Caco-2 (cell line): ENCODE measurements around the gene NUBPL. TPM values are rescaled to one million over a fixed set of nuclear protein-coding genes. Genes with fewer than 3 reads are reported as not detected.
"Not testable (repeated sequence)": the region's sequence is repeated elsewhere in the genome, so short reads cannot be mapped to it uniquely, and the experiment has no call there.

Experiments used
- BruUV-seq: library from RNA; stranded (reverse); fragments of 400-500 nt; replicated peaks from 2 replicates; lab custom pipeline; 2021; lab: Mats Ljungman, UMichigan
- CTCF ChIA-PET: fragments of 300-600 bp; sonication (Branson Sonifier 250); formaldehyde crosslinking; loops from one replicate; lab custom pipeline; 2022; ENCODE audit warnings: antibody characterized with exemption; lab: Charles Lee
- POLR2A ChIA-PET: fragments of 300-600 bp; sonication (Branson Sonifier 250); formaldehyde crosslinking; loops from one replicate; lab custom pipeline; 2022; ENCODE audit warnings: antibody characterized with exemption; lab: Charles Lee
- DNase-seq, 2 experiments: peaks; one replicate each; pipeline versions ENCODE4 v3.0.0 to v3.0.0-alpha.2; 2020 to 2022
- H3K27me3 ChIP-seq: replicated peaks from 2 replicates; pipeline ENCODE4 v1.6.0; 2011; ENCODE audit warnings: low read length; ENCODE audit not compliant: control insufficient read depth, insufficient read depth
- H3K36me3 ChIP-seq: 2 replicates; pipeline ENCODE4 v1.5.1; 2011; ENCODE audit warnings: low read length; ENCODE audit not compliant: control insufficient read depth, insufficient read depth
- H3K4me1 ChIP-seq: fragments of 250-450 bp; sonication (Bioruptor Pico); 2 replicates; pipeline ENCODE4 v1.5.1; 2020; ENCODE audit warnings: mild to moderate bottlenecking
- H3K4me3 ChIP-seq: 2 replicates; pipeline ENCODE4 v1.5.1; 2011; ENCODE audit warnings: low read depth, mild to moderate bottlenecking, control low read depth, low read length
- H3K9me3 ChIP-seq: fragments of 250-450 bp; sonication (Bioruptor Pico); 2 replicates; pipeline ENCODE4 v1.5.1; 2020; ENCODE audit warnings: mild to moderate bottlenecking, moderate library complexity
- H3K27ac Mint-ChIP-seq: one replicate; pipeline ENCODE4 v1.8.0; 2022; ENCODE audit warnings: mixed read lengths; ENCODE audit not compliant: unreplicated experiment
- H3K27me3 Mint-ChIP-seq: one replicate; pipeline ENCODE4 v1.8.0; 2022; ENCODE audit warnings: mixed read lengths; ENCODE audit not compliant: insufficient read depth, unreplicated experiment
- H3K36me3 Mint-ChIP-seq: one replicate; pipeline ENCODE4 v1.8.0; 2022; ENCODE audit warnings: mild to moderate bottlenecking, mixed read lengths; ENCODE audit not compliant: insufficient read depth, unreplicated experiment
- H3K4me1 Mint-ChIP-seq: one replicate; pipeline ENCODE4 v1.8.0; 2022; ENCODE audit warnings: low read depth, mixed read lengths; ENCODE audit not compliant: unreplicated experiment
- H3K4me3 Mint-ChIP-seq: one replicate; pipeline ENCODE4 v1.8.0; 2022; ENCODE audit warnings: mild to moderate bottlenecking, moderate library complexity, mixed read lengths; ENCODE audit not compliant: unreplicated experiment
- H3K9me3 Mint-ChIP-seq: one replicate; pipeline ENCODE4 v1.8.0; 2022; ENCODE audit warnings: mixed read lengths; ENCODE audit not compliant: unreplicated experiment
- intact Hi-C: fragments of 100-400 bp; cut with micrococcal nuclease; formaldehyde crosslinking; loops from one replicate; pipeline ENCODE4 v1.10.0; 2022; ENCODE audit not compliant: unreplicated experiment
- total RNA-seq: library from RNA; stranded (reverse); gene quantifications from 2 replicates; pipeline ENCODE4 v1.2.3, GENCODE V29; 2022
- TF ChIP-seq, protein P1 (sequence below), 2 experiments: fragments of 200-600 bp in 1 of 2; IDR thresholded peaks; 1 replicate in 1 of 2; 2 replicates in 1 of 2; pipeline versions ENCODE4 v1.5.1 to v1.8.0; 2011 to 2022; ENCODE audit warnings: antibody characterized with exemption in 1 of 2, control low read depth in 1 of 2, inconsistent platforms in 1 of 2, low read depth in 1 of 2, low read length in 1 of 2, mild to moderate bottlenecking in 1 of 2, moderate library complexity in 1 of 2; ENCODE audit not compliant: insufficient read depth in 1 of 2, severe bottlenecking in 1 of 2, unreplicated experiment in 1 of 2

The NUBPL gene
- total RNA-seq, 1 experiment from 2014 or later = 13.9 TPM

DNA sequence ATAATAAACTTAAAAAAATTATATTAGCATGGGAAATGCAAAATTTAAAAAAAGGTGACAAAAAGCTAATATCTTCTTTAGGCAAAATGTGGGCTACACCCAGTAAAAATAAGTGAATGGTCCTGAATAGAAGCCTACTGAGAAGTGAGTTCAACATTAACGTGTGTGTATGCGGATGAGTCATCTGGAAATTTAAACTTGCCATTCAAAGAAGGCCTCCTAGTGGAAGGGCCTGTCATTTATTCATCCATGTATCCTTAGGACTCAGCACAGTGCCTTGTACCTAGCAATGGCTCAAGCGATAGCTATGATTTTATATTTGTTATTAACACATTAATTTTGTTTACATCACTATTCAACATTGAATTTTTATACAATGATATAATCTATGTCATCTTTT is 226.2 kb downstream of the NUBPL start:
- H3K4me1 ChIP-seq = peaks cover 10% of the 10 kb centered on the region

DNA sequence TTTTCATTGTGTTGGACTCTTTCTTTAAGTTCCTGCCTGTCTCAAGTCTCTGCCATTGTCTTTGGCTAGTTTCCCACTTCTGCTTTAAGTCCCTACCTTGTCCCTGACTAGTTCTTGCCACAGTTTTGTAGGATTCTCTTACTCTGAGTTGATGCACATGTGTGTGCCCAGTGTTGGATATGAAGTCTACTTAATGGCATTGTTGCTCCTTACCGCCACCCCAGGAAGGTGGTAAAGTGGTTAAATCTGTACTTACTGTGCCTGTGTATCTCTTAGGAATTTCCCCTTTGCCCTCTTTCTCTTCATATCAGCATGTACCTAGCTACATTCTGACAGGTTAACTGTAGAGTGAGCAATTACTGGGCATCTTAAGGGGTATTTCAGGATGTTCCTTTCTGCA is 227.1 kb downstream of the NUBPL start:
- DNase-seq = peak in 1 of 2 experiments; percentile 3
- intact Hi-C loops = no loop called here
- H3K4me1 Mint-ChIP-seq = peaks cover 8% of the 10 kb centered on the region
- H3K27me3 Mint-ChIP-seq = no peaks in the 10 kb centered on the region
- no TSS peak for BruUV-seq
- TF ChIP-seq, protein P1, sequence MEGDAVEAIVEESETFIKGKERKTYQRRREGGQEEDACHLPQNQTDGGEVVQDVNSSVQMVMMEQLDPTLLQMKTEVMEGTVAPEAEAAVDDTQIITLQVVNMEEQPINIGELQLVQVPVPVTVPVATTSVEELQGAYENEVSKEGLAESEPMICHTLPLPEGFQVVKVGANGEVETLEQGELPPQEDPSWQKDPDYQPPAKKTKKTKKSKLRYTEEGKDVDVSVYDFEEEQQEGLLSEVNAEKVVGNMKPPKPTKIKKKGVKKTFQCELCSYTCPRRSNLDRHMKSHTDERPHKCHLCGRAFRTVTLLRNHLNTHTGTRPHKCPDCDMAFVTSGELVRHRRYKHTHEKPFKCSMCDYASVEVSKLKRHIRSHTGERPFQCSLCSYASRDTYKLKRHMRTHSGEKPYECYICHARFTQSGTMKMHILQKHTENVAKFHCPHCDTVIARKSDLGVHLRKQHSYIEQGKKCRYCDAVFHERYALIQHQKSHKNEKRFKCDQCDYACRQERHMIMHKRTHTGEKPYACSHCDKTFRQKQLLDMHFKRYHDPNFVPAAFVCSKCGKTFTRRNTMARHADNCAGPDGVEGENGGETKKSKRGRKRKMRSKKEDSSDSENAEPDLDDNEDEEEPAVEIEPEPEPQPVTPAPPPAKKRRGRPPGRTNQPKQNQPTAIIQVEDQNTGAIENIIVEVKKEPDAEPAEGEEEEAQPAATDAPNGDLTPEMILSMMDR (IDR thresholded peaks at IDR 0.05; ENCODE audit: insufficient read depth in 1 of 2, low read depth in 1 of 2, low read length in 1 of 2, severe bottlenecking in 1 of 2, unreplicated experiment in 1 of 2) = no peak
- no peaks in the 10 kb centered on the region for H3K36me3 Mint-ChIP-seq
- POLR2A ChIA-PET = no interaction called here
- Histone ChIP-seq H3K36me3 (no peaks in the 10 kb centered on the region), H3K4me3 (no peak overlapping the region), H3K27me3 (no peaks in the 10 kb centered on the region), H3K9me3 (no peaks in the 10 kb centered on the region), H3K4me1 (peaks cover 10% of the 10 kb centered on the region)
- CTCF ChIA-PET = no interaction called here
- no peak overlapping the region for H3K27ac Mint-ChIP-seq
- H3K4me3 Mint-ChIP-seq = no peak overlapping the region
- H3K9me3 Mint-ChIP-seq = no peaks in the 10 kb centered on the region

More for the DNA sequence above, 226.2 kb downstream of the NUBPL start:
- Mint-ChIP-seq H3K4me3 (no peak overlapping the region), H3K27ac (no peak overlapping the region), H3K4me1 (peaks cover 8% of the 10 kb centered on the region), H3K27me3 (no peaks in the 10 kb centered on the region), H3K9me3 (no peaks in the 10 kb centered on the region), H3K36me3 (no peaks in the 10 kb centered on the region)
- Histone ChIP-seq H3K27me3 (no peaks in the 10 kb centered on the region), H3K36me3 (no peaks in the 10 kb centered on the region), H3K4me3 (no peak overlapping the region), H3K9me3 (no peaks in the 10 kb centered on the region)
- no peak for DNase-seq
- TF ChIP-seq, protein P1 (IDR thresholded peaks at IDR 0.05; ENCODE audit: insufficient read depth in 1 of 2, low read depth in 1 of 2, low read length in 1 of 2, severe bottlenecking in 1 of 2, unreplicated experiment in 1 of 2) = no peak
- POLR2A ChIA-PET = no interaction called here
- CTCF ChIA-PET = no interaction called here
- intact Hi-C loops = no loop called here
- no TSS peak for BruUV-seq

- Mint-ChIP-seq H3K36me3 (no peaks in the 10 kb centered on the region), H3K4me3 (no peak overlapping the region), H3K27ac (no peak overlapping the region), H3K27me3 (no peaks in the 10 kb centered on the region), H3K9me3 (no peaks in the 10 kb centered on the region), H3K4me1 (peaks cover 8% of the 10 kb centered on the region)
- no TSS peak for BruUV-seq
- ChIA-PET POLR2A (no interaction called here), CTCF (no interaction called here)
- intact Hi-C loops = no loop called here
- no peak overlapping the region for H3K4me3 ChIP-seq
- H3K4me1 ChIP-seq = peaks cover 10% of the 10 kb centered on the region
- TF ChIP-seq, protein P1 (IDR thresholded peaks at IDR 0.05; ENCODE audit: insufficient read depth in 1 of 2, low read depth in 1 of 2, low read length in 1 of 2, severe bottlenecking in 1 of 2, unreplicated experiment in 1 of 2) = no peak
- H3K36me3 ChIP-seq = no peaks in the 10 kb centered on the region
- H3K9me3 ChIP-seq = no peaks in the 10 kb centered on the region
- H3K27me3 ChIP-seq = no peaks in the 10 kb centered on the region
- DNase-seq = no peak
Observed at GRCh38 chr14:31792726-31793125, 231.5 kb downstream of the NUBPL start.

DNA sequence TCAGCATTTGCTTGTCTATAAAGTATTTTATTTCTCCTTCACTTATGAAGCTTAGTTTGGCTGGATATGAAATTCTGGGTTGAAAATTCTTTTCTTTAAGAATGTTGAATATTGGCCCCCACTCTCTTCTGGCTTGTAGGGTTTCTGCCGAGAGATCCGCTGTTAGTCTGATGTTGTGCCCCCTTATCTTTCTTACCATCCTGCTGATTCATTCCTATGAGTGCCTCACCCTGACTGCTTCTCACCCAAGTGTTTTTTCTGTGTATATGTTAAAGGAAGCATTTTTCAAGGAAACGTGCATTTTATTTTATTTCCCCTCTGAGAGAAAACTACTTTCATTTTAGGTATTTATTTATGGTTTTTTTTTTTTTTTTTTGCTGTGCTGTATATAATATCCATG is 236.7 kb downstream of the NUBPL start:
- H3K4me3 ChIP-seq, H3K36me3 ChIP-seq, H3K36me3 Mint-ChIP-seq, H3K9me3 ChIP-seq, H3K27me3 Mint-ChIP-seq, CTCF ChIA-PET, H3K4me1 ChIP-seq, H3K27ac Mint-ChIP-seq, POLR2A ChIA-PET, BruUV-seq, H3K27me3 ChIP-seq, H3K4me3 Mint-ChIP-seq, DNase-seq, H3K4me1 Mint-ChIP-seq, H3K9me3 Mint-ChIP-seq, intact Hi-C loops: not testable (repeated sequence)
